ENCODE results near the gene PACS2.
"Not testable (repeated sequence)": the region's sequence is repeated elsewhere in the genome, so short reads cannot be mapped to it uniquely, and the experiment has no call there.

PACS2 gene

GRCh38 chr14:105282098-105282725 is 32.3 kb upstream of the PACS2 start:
- TF ChIP-seq CTCF (conservative IDR thresholded peaks at IDR 0.05; ENCODE audit: low read depth, low read length), result no peak
- H3K4me3 ChIP-seq (ENCODE audit: low read depth, low read length), result no peak overlapping the region
- DNase-seq (ENCODE audit: low read depth), result no peak

GRCh38 chr14:105283028-105283427 is 31.5 kb upstream of the PACS2 start:
- no peak for DNase-seq (ENCODE audit: low read depth)
- H3K4me3 ChIP-seq (ENCODE audit: low read depth, low read length), result no peak overlapping the region
- no peak for TF ChIP-seq CTCF (conservative IDR thresholded peaks at IDR 0.05; ENCODE audit: low read depth, low read length)

- TF ChIP-seq CTCF (conservative IDR thresholded peaks at IDR 0.05; ENCODE audit: low read depth, low read length), result no peak
- no peak for DNase-seq (ENCODE audit: low read depth)
These were observed 30.6 kb upstream of the PACS2 start for GRCh38 chr14:105283899-105284298.

GRCh38 chr14:105285174-105285573 is 29.4 kb upstream of the PACS2 start:
- TF ChIP-seq CTCF (conservative IDR thresholded peaks at IDR 0.05; ENCODE audit: low read depth, low read length), result no peak
- DNase-seq (ENCODE audit: low read depth), result no peak

More at GRCh38 chr14:105283899-105284298, 30.6 kb upstream of the PACS2 start:
- no peak overlapping the region for H3K4me3 ChIP-seq (ENCODE audit: low read depth, low read length)

GRCh38 chr14:105286759-105287144 is 27.8 kb upstream of the PACS2 start:
- TF ChIP-seq CTCF (conservative IDR thresholded peaks at IDR 0.05; ENCODE audit: low read depth, low read length), result no peak
- no peak overlapping the region for H3K4me3 ChIP-seq (ENCODE audit: low read depth, low read length)

More at GRCh38 chr14:105285174-105285573, 29.4 kb upstream of the PACS2 start:
- H3K4me3 ChIP-seq (ENCODE audit: low read depth, low read length), result no peak overlapping the region

GRCh38 chr14:105287249-105288102 is 27.1 kb upstream of the PACS2 start:
- no peak overlapping the region for H3K4me3 ChIP-seq (ENCODE audit: low read depth, low read length)
- no peak for TF ChIP-seq CTCF (conservative IDR thresholded peaks at IDR 0.05; ENCODE audit: low read depth, low read length)
- no peak for DNase-seq (ENCODE audit: low read depth)

More at GRCh38 chr14:105286759-105287144, 27.8 kb upstream of the PACS2 start:
- DNase-seq (ENCODE audit: low read depth), result no peak

GRCh38 chr14:105288936-105289335 is 25.6 kb upstream of the PACS2 start:
- H3K4me3 ChIP-seq (ENCODE audit: low read depth, low read length); DNase-seq (ENCODE audit: low read depth): not testable (repeated sequence)
